Activated T-cell treated with anti-CD3 and anti-CD28 coated beads for 48 hours (primary cell): Measurements from ENCODE around the gene CENPB.

Experiments
- DNase-seq: peaks from one replicate; pipeline ENCODE4 v3.0.0-alpha.2; 2020; ENCODE audit warnings: low read depth

CENPB gene

DNA sequence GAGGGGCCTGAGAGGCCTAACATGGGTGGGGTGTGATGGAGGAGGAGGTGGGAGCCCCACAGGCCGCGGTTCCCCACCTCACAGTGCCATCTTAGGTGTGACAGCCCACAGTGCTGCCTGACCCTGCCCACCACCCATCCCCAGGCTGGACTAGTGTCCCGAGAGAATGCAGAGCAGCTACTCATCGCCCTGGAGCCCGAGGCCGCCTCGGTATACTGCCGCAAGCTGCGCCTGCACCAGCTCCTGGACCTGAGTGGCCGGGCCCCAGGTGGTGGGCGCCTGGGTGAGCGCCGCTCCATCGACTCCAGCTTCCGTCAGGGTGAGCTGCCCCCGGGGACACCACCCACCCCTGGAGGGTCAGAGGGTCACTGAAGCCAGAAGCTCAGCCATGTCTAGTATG, 38.5 kb downstream of the CENPB start:
- no peak for DNase-seq

- no peak for DNase-seq
Observed at GRCh38 chr20:3747471-3747870, 39.1 kb downstream of the CENPB start.

DNA sequence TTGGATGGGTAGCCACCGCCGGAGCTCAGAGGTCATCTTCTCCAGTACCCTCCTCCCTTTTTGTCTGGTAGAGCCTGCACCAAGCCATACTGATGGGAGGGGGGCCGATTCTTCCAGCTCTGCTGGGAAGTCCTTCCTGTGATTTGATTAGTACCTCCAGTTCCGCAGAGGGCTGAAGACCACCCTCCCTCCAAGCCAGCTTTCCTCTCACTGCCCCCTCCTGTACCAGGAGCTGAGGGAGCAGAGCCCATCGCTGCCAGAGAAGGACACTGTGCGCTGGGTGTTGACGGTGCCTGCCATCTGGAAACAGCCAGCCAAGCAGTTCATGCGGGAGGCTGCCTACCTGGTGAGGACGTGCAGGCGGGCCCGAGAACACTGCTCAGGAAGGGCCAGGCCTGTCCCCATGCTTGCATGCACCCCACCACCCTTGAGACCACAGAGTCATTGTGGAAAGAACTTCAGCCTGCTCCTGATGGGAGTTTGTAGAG, 40.8 kb downstream of the CENPB start:
- no peak for DNase-seq

- DNase-seq = peak; percentile 61
Observed at GRCh38 chr20:3744806-3745685, 41.5 kb downstream of the CENPB start.

DNA sequence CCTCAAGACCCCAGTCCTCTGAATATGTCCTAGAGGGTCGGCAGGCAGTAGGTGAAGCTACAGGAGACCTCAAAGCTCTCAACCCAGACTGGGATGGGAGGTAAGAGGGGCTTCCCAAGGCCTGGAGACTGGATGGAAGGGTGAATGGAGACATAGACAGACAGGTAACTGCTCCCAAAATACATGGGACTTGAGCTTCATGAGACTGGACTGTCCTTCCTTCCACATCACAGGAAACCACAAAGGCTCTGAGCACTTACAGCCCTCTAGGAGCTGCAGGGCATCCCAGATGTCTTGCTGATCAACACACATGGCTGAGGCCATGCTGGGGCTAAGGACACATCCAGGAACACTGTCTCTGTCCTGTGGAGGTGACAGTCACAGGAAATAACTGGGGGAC, 42.5 kb downstream of the CENPB start:
- DNase-seq = no peak

- no peak for DNase-seq
Observed at GRCh38 chr20:3743251-3743650, 43.3 kb downstream of the CENPB start.

DNA sequence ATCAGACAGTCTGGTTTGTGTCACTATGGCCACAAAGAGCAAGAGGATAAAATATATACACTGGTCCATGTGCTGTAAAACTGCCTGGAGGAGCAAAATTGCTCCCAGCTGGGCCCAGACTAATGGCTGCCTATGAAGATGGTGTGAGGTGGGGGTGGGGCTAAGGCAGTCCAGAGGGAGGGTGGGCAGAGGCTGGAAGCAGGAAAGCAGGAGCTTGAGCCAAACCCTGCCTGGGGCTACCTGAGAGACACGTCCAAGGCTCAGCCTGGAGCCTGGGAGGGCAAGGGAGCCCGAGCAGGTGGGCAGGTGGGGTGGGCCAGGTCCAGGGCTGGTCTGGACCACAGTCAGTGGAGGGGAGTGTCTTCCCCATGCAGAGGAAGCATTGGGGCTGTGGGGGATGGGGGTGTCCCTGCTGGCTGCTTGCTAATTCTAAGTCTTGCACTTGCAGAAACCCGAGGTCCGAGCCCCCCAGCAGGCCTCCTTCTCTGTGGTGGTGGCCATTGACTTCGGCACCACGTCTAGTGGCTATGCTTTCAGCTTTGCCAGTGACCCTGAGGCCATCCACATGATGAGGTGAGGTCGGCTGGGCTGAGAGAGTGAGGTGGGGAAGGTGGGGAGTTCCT, 44.6 kb downstream of the CENPB start:
- DNase-seq = no peak

DNA sequence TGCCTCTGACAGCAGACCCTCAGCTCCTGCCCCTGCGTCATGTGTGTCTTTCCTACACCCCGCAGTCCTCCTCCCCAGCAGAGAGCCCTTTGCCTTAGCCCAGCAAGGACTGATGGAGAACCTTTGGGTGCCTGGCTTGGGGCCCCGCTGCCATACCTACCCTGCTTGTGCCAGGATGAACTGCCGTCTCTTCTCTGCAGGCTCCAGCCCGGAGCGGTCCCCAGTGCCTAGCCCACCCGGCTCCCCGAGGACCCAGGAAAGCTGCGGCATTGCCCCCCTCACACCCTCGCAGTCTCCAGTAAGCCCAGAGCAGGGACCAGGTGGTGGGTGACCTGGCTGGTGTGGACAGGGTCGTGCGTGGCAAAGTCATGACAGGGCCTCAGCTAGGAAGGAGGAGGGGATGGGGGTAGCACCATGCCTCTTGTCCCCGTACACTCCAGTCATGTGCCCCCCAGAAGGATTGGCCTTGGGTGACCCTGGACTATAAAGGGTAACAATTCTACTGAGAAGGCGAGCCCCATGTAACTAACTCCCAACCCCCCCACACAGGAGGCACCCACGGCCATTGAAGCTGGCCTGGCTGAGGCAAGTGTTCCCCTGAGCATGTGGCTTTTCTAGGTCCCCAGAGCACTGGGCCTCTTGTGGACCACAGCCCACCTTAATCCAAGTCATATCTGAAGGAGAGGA, 45.8 kb downstream of the CENPB start:
- no peak for DNase-seq

GRCh38 chr20:3739926-3740451, 46.6 kb downstream of the CENPB start:
- no peak for DNase-seq

DNA sequence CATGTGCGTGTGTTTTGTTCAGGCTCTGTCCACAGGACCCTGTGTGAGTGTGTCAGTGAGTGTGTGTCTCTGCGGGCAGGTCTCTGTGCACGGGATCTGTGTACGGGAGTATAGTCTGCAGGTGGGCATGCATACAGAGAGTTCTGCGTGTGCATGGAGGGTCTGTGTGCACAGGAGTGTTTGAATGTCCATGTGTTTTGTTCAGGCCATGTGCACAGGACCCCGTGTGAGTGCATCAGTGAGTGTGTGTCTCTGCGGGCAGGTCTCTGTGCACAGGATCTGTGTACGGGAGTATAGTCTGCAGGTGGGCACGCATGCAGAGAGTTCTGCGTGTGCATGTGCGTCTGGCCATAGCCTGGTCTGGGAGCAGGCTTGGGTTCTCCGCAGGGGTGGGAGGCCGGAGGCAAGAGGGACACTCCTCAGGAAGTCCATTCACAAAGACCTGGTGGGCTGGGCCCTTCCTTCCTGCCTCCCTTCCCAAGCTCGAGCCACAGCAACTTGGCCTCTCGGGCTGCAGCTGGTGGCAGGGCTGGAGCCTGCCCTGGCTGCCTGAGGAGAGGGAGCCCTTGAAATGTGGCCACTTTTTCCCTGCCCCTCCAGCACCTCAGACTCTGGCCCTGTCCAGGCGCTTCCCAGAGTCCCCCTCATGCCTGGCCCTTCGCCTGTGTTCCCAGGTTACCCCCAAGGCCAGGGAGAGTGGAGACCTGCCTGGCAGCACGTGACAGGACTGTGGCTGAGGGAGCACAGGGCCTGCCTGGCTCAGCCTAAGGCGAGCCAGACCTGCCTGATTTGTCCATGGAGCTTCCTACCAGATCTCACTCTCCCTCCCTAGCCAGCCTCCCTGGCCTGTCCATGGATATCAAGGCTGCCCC, 47.2 kb downstream of the CENPB start:
- no peak for DNase-seq

GRCh38 chr20:3738111-3739053, 48.2 kb downstream of the CENPB start:
- no peak for DNase-seq

- DNase-seq = no peak
Observed at GRCh38 chr20:3735768-3736167, 50.8 kb downstream of the CENPB start.

GRCh38 chr20:3734111-3734843, 52.3 kb downstream of the CENPB start:
- no peak for DNase-seq
